ENCODE data around the gene IL13. TPM values are rescaled to one million over a fixed set of nuclear protein-coding genes. Genes with fewer than 3 reads are reported as not detected.

Gene IL13
- total RNA-seq, 1 donor from 2014 or later = not detected

DNA sequence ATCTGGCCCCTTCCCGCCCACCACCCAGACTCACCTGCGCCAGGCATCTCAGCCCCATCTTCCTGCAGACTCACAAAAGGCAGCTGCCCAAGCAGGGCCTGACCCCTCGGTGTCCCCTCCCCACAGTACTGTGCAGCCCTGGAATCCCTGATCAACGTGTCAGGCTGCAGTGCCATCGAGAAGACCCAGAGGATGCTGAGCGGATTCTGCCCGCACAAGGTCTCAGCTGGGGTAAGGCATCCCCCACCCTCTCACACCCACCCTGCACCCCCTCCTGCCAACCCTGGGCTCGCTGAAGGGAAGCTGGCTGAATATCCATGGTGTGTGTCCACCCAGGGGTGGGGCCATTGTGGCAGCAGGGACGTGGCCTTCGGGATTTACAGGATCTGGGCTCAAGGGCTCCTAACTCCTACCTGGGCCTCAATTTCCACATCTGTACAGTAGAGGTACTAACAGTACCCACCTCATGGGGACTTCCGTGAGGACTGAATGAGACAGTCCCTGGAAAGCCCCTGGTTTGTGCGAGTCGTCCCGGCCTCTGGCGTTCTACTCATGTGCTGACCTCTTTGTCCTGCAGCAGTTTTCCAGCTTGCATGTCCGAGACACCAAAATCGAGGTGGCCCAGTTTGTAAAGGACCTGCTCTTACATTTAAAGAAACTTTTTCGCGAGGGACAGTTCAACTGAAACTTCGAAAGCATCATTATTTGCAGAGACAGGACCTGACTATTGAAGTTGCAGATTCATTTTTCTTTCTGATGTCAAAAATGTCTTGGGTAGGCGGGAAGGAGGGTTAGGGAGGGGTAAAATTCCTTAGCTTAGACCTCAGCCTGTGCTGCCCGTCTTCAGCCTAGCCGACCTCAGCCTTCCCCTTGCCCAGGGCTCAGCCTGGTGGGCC is 1.9 kb downstream of the IL13 start:
- H3K4me3 Mint-ChIP-seq (ENCODE audit: unreplicated experiment) = no peak overlapping the region
- H3K9me3 Mint-ChIP-seq (ENCODE audit: unreplicated experiment) = peaks cover 7% of the 10 kb centered on the region
- peaks cover 17% of the 10 kb centered on the region for H3K4me1 Mint-ChIP-seq (ENCODE audit: low read depth, unreplicated experiment)
- no peak for DNase-seq
- H3K27ac Mint-ChIP-seq (ENCODE audit: unreplicated experiment) = no peak overlapping the region
- TF ChIP-seq, protein P1, sequence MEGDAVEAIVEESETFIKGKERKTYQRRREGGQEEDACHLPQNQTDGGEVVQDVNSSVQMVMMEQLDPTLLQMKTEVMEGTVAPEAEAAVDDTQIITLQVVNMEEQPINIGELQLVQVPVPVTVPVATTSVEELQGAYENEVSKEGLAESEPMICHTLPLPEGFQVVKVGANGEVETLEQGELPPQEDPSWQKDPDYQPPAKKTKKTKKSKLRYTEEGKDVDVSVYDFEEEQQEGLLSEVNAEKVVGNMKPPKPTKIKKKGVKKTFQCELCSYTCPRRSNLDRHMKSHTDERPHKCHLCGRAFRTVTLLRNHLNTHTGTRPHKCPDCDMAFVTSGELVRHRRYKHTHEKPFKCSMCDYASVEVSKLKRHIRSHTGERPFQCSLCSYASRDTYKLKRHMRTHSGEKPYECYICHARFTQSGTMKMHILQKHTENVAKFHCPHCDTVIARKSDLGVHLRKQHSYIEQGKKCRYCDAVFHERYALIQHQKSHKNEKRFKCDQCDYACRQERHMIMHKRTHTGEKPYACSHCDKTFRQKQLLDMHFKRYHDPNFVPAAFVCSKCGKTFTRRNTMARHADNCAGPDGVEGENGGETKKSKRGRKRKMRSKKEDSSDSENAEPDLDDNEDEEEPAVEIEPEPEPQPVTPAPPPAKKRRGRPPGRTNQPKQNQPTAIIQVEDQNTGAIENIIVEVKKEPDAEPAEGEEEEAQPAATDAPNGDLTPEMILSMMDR (IDR thresholded peaks at IDR 0.05; ENCODE audit: partially characterized antibody, unreplicated experiment) = no peak
- H3K36me3 Mint-ChIP-seq (ENCODE audit: unreplicated experiment) = no peaks in the 10 kb centered on the region
- peaks cover 9% of the 10 kb centered on the region for H3K27me3 Mint-ChIP-seq (ENCODE audit: unreplicated experiment)

DNA sequence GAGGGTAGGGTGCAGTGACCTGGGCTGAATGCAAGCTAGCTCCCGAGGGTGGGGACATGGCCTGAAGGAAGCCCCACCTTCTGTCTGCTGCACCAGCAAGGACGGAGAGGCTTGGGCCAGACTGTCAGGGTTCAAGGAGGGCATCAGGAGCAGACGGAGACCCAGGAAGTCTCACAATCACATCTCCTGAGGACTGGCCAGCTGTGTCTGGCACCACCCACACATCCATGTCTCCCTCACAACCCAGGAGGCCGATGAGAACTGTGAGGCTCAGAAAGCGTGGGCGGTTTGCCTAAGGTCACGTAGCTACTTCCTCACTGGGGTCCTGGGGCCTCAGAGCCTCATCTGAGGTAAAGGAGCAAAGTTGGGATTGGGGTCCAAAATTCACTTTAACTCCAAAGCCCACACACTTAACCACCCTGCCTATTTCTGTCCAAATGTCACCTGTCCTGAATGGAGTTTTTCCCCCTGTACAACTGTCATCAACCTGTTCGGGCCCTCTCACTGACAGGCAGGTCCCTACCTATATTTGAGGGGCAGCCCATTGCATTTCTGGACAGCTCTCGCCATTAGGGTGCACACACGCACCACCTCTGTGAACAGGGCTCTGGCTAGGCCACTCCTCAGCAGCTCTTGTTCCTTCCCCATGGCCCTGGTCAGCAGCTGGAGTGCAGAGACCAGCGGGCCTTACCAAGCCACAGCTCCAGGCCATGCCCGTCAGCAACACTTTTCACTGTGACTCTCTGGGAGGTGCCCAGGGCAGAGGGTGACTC is 3.4 kb downstream of the IL13 start:
- no peak for DNase-seq
- H3K27ac Mint-ChIP-seq (ENCODE audit: unreplicated experiment) = no peak overlapping the region
- H3K4me3 Mint-ChIP-seq (ENCODE audit: unreplicated experiment) = no peak overlapping the region
- TF ChIP-seq, protein P1 (IDR thresholded peaks at IDR 0.05; ENCODE audit: partially characterized antibody, unreplicated experiment) = no peak
- peaks cover 9% of the 10 kb centered on the region for H3K27me3 Mint-ChIP-seq (ENCODE audit: unreplicated experiment)
- no peaks in the 10 kb centered on the region for H3K36me3 Mint-ChIP-seq (ENCODE audit: unreplicated experiment)
- H3K4me1 Mint-ChIP-seq (ENCODE audit: low read depth, unreplicated experiment) = peaks cover 16% of the 10 kb centered on the region
- peaks cover 5% of the 10 kb centered on the region for H3K9me3 Mint-ChIP-seq (ENCODE audit: unreplicated experiment)

DNA sequence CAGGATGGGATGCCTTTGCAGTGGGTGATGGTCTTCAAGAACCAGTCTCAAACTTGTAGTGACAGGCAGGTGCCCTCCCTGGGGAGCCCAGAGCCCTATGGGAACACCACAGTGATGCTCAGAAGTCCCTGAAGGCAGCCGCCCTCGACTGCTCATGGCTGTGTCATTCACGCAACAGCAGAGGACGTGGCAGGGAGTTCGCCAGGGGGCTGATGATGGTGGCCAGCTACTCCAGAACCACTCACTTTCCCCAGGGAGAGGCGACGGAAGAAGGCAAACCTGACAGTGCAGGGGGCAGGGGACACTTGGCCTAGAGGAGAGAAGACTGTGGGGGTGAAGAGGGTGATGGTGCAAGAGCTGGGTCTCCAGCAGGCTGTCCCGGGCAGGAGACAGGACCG is 4.0 kb downstream of the IL13 start:
- Mint-ChIP-seq H3K27ac (ENCODE audit: unreplicated experiment) (no peak overlapping the region), H3K36me3 (ENCODE audit: unreplicated experiment) (no peaks in the 10 kb centered on the region), H3K4me3 (ENCODE audit: unreplicated experiment) (no peak overlapping the region), H3K27me3 (ENCODE audit: unreplicated experiment) (peaks cover 9% of the 10 kb centered on the region), H3K4me1 (ENCODE audit: low read depth, unreplicated experiment) (peaks cover 16% of the 10 kb centered on the region), H3K9me3 (ENCODE audit: unreplicated experiment) (peaks cover 5% of the 10 kb centered on the region)
- DNase-seq = no peak
- TF ChIP-seq, protein P1 (IDR thresholded peaks at IDR 0.05; ENCODE audit: partially characterized antibody, unreplicated experiment) = no peak

DNA sequence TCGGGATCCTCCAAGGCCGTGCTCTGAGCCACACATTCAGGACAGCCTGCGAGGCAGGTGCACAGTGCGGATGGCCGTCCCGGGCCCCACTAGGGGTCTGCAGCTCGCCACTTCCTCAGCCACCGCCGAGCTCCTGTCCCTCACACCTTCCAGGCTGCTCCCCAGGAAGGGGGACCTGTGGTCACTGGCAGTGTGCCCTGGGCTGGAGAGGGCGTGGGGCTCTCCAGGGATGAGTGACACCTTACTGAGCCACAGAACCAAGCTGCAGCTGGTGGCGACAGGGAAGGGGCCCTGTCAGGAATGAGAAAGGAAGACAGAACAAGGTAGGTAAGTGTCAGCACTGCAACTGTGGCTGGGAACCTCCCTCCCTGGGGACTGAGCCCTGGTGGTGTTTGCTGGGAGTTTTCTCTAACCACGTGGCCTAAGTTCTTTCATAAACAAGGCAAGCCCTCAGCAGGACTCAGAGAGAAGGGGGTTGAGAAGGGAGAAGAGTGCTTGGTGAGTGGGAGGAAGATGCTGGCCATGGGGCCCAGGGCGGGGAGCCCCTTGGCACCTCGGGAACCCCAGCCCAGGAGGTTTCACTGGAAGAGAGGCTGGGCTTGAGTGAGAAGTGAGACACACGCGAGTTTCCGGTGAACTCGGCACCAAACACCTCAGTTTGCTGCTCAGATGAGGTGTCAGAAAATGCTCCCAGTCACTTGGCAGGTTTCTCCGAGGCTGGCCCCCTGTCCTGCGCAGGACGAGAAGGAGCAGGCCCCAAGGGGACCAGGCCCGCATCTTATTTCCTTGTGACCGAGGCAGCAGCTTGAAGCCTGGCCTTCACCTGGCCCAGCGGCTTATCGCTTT is 5.2 kb downstream of the IL13 start:
- DNase-seq = no peak
- Mint-ChIP-seq H3K9me3 (ENCODE audit: unreplicated experiment) (peaks cover 3% of the 10 kb centered on the region), H3K4me3 (ENCODE audit: unreplicated experiment) (no peak overlapping the region), H3K4me1 (ENCODE audit: low read depth, unreplicated experiment) (peaks cover 16% of the 10 kb centered on the region), H3K27ac (ENCODE audit: unreplicated experiment) (no peak overlapping the region), H3K36me3 (ENCODE audit: unreplicated experiment) (no peaks in the 10 kb centered on the region), H3K27me3 (ENCODE audit: unreplicated experiment) (peaks cover 7% of the 10 kb centered on the region)
- TF ChIP-seq, protein P1 (IDR thresholded peaks at IDR 0.05; ENCODE audit: partially characterized antibody, unreplicated experiment) = no peak

All from glutamatergic neuron (in vitro differentiated cells).